ENCODE results near the gene SPAM1.
"Not testable (repeated sequence)": the region's sequence is repeated elsewhere in the genome, so short reads cannot be mapped to it uniquely, and the experiment has no call there.

Gene SPAM1

GRCh38 chr7:123924941-123925340 is at the start of gene SPAM1:
Gene SPAM1 (plus strand): TSS chr7:123925241. CDS start chr7:123953571, 28,330 bp downstream.
- DNase-seq, result no peak

DNA sequence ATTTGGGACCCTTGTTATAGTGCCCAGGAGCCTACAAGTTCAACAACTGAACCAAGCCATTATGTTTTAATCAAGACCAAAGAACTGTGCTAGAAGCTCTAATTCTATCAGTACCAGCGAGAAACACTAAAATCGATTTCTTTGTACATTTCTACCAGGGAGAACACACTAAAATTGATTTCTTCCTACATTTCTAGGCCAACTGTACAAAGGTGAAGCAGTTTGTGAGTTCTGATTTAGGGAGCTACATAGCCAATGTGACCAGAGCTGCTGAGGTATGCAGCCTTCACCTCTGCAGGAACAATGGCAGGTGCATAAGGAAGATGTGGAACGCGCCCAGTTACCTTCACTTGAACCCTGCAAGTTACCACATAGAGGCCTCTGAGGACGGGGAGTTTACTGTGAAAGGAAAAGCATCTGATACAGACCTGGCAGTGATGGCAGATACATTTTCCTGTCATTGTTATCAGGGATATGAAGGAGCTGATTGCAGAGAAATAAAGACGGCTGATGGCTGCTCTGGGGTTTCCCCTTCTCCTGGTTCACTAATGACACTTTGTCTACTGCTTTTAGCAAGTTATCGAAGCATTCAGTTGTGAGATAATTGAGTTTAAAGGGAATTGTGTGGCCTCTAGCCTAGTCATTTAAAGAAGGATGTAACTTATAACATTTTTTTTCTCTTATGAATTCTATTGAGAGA is 48.3 kb upstream of the SPAM1 start:
- no peak for DNase-seq

GRCh38 chr7:123879628-123880027 is 45.4 kb upstream of the SPAM1 start:
- no peak for DNase-seq

GRCh38 chr7:123881300-123881699 is 43.7 kb upstream of the SPAM1 start:
- no peak for DNase-seq

DNA sequence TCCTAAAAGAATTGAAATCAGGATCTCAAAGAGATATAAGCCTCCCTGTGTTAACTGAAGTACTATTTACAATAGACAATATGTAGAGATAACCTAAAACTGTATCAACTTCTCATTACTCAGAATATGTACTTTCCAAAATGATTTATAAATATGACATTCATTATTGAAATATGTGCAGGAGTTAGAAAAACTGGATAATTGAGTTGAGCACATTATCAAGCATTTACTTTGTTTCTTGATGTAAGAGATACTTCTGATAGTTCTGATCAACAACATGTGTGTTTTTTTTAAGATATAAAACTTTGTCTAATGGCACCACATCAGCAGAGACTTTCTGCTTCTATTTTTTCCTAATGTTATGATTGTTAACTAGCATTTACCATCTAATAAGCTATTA is 41.9 kb upstream of the SPAM1 start:
- DNase-seq, result no peak

GRCh38 chr7:123888192-123888591 is 36.8 kb upstream of the SPAM1 start:
- no peak for DNase-seq

GRCh38 chr7:123894753-123895152 is 30.3 kb upstream of the SPAM1 start:
- DNase-seq, result not testable (repeated sequence)

DNA sequence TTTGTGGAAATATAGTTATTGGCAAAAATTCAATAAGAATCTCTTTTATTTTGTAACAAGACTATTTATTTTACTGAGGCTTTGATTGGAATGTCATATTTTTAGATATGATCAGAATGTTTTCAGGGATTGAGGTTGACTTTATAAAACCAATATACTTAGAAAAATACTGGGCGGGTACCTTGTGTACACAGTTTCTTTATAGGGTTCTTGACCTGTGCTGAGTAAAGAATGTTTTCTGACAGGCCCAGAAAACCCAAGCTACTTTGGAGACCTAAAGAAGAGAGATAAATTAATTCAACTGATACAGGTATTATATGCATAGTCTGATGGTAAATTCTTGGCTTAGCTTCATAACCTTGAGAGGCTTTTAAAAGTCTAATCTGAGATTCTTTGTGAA is 23.9 kb upstream of the SPAM1 start:
- no peak for DNase-seq

- no peak for DNase-seq
Measured at GRCh38 chr7:123905714-123906113, 19.3 kb upstream of the SPAM1 start.

DNA sequence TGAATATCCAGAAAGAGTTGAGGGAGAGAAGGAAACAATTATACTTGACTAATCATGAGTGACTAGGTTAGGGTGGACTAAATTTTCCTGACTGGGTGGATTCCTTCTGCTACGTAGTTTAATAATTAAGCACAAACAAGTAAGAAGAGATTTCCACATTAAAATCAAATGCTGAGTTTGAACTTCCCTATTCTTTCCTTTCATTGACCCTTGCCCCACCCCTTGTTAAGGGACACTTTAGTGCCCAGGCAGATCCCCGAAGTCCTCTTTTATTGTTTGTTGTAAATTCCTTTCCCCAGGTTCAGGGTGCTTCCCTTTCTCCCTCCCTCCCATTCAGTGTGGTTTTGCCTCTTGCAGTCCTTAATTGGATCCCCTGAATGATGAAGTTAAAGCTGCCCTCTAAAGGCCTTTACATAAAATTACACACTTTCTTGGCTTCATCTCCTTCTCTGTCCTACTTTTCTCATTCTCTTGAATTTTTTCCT is 8.8 kb upstream of the SPAM1 start:
- no peak for DNase-seq

DNA sequence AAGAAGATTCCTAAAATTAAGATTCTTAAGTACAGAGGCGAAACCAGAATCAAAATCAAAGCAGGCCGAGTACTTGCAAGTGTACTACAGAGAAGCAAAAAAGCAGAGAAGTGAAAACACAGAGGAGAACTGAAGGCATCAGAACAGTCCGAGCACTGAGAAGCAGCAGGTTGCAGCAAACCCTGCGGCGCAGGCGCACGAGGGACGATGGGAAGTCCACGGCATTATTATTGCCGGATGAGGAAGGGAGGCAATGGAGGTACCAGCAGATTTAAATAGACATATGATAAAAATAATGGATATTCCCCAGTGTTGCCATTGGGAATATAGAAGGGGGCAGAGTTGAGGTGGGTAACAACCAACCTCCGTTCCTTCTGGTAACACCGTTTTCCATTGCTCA is 7.2 kb upstream of the SPAM1 start:
- no peak for DNase-seq

DNA sequence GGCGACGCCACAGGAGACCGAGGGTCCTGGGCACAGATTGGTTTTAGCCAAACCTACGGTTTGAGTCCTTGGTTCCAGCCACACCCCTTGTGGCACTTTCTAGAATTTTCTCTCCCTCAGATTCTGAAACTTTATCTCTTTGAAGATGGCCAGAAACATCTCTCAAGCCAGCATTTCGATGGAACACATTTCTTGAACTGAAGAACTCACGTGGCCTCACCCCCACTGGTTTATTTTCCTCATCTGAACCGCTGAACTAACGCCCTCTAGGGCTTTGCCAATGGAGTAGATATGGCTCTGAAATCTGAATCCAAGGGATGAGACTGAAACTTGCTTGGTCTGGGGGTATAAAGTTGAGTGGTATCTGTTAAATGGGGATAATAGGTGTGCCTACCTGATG is 6.7 kb upstream of the SPAM1 start:
- no peak for DNase-seq

DNA sequence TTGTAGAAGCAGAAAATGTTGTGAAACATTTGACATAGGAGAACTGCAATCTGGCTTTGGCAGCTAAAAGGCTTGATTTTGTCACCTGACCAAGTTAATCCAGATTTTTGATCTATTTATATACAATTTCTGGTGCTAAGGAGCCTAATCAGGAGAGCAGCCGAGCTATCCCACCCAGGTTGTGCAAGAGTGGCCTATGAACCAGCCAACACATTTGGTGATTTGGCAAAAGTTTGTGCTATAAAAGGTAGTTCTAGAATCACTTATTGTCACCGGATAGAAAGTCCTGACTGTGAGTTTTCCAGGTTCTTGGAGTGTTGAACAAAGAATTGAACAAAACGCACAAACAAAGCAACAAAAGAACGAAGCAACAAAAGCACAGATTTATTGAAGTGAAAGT is 1.4 kb upstream of the SPAM1 start:
- DNase-seq, result no peak

DNA sequence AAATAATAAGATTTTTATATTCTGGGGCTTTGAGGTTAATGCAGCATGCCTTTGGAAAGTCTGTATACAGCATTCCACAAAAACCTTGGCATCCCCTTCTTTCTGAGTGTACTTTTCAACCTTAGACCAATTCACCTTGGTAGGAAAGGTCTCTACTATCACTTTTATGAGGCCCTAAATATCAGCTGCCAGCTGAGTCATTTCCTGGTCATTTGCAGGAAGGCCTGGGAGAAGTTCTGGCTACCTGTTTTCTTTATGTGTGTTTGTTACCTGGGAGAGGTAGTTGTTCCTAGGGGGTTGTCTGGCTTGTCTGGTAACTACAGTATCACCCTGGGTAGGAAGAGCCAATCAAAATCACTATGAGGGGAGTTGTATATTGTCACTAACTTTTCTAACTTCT is 4.1 kb downstream of the SPAM1 start:
- no peak for DNase-seq

DNA sequence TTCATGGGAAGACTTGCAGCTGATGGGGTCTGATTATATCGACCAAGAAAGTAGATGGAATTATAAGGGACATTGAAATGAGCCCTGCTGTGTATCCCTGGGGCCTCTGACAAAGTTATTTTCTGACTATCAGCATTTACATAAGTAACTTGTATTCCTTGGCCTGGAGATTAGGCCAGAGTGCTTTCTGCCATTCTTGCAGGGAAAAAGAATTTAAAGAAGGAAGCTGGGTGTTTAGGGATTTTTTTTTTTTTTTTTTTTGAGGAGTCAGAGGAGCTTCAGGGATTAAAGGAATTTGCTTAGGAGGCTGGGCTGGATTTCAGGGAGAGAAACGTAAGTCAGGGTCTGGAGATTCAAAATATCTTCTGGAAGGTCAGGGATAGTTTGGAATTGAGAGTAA is 4.6 kb downstream of the SPAM1 start:
- DNase-seq, result no peak

- DNase-seq, result no peak
Measured at GRCh38 chr7:123935436-123936381, 10.7 kb downstream of the SPAM1 start.

DNA sequence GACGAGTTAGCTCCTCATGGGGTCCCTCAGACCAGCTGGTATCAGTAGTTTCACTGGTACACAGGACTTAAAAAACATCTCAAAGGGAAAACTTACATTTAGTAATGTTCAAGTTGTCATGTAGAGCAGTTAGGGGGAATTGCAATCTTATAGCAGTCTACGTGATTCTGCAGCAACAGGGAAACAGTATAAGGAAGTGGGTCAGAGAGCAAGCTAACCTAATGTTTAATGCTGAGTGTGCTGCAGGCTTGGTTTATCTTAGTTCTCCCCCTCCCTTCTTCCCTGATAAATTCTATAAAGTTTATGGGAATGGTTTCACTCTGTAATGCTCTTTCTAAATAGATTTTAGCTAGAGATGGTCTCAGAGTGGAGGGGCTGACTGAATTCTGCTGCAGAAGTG is 11.3 kb downstream of the SPAM1 start:
- no peak for DNase-seq

DNA sequence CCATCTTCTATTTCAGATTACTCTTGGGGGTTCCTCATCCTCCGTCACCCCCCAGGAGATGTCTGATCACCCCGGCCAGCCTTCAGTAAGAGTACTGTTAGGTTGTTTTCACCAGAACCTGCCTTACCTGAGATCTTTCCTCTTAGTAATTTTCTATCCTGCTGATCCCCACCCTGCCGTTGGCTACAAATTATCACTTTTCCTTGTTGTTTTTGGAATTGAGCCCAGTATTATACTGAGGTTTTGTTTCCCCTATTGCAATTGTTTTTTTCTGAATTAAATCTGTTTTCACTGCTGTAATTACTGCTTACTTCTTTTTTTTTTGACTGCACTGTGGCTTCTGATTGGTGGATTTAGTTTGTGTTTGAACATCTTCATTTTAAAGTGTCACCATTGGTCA is 14.7 kb downstream of the SPAM1 start:
- no peak for DNase-seq

DNA sequence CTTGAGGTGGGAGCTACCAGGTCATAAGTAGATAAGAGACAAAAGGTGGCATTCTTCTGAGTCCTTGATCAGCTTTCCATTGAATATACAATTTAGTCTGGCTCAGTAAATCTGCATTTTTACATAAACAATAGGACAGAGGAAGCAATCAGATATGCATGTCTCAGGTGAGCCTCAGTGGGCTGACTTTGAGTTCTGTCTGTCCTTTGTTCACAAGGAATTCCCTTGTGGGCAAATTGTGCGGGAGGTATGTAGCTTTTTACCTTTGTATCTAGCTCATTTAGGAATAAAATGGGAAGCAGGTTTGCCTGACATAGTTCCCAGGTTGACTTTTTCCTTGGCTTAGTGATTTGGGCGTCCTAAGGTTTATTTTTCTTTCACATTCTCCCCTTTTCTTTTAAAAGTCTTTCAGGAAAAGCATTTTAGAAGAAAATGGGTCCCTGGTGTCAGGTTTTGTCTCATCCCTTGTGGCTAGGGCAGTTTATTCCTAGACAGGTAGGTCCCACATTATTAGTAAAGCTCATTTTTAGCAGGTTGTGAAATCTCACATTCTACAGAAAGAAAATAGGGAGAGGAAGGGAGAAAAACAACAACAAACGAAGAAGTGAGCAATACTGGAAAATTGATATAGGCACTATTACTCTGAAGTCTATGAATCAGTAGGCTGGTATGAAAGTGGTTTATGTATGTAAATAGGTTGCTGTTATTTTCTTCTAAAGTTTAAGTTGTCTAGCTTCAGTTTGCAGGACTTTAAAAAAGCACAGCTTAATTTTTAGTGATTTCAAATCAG is 16.5 kb downstream of the SPAM1 start:
- no peak for DNase-seq

GRCh38 chr7:123944395-123944794 is 19.4 kb downstream of the SPAM1 start:
- no peak for DNase-seq

DNA sequence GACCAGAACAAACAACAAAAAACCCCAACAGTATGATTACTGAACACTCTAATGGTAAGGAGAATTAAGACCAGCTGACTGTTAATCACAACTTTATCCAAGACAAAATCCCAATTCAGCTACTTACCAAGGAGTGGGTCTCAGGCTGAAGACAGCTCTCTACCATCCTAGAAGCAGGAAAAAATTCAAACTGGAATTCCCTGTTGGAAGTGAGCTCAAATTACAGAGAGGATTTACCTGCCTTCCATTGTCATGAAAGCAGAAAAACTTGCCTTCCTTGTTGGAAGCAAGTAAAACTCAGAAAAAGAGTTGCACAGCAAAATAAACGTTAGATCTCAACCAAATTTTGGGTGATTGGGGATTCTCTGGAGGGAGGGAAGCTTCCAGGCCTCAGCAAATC is 20.9 kb downstream of the SPAM1 start:
- no peak for DNase-seq

- DNase-seq, result no peak
Measured at GRCh38 chr7:123948136-123948535, 23.1 kb downstream of the SPAM1 start.

- DNase-seq, result no peak
Measured at GRCh38 chr7:123958186-123958703, 33.2 kb downstream of the SPAM1 start.

All from right hindlimb (tissue), 1 donor.